DMS153 treated with DMSO at 0.1 percent for 48 hours (cell line): ENCODE results near the gene ITPKB.
"Not testable (repeated sequence)": the region's sequence is repeated elsewhere in the genome, so short reads cannot be mapped to it uniquely, and the experiment has no call there.

Experiments used
- DNase-seq: peaks from one replicate; lab custom pipeline; 2025; ENCODE audit not compliant: unreplicated experiment; lab: John Stamatoyannopoulos, UW

The ITPKB gene

DNA sequence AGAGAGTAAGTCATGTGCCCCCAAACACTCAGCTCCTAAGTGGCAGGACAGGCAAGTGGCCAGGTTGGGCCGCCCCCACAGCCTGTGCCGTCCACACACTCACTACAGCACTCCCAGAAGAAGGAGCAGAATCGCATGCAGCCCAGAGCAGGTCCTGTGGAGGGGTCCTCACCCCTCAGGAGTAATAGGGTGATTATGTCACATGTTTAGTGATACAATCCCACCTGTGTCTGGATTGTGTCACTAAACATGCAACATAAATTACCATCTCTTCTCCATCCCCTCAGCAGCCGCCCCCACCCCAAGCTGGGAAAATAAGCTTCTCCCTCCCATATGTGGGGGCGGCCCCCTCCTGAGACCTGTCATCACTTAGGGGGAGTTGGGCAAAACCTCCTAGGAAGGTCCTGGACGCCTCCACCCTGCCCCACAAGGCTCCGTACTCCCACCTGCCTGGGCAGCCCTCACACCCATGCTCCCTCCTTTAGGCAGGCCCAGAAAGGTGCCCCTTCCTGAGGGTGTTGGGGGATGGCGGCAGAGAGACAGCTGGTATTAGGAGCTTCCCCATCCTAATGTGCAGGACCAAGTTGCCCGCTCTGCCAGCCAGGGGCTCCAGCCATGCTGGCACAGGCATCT is 133.6 kb downstream of the ITPKB start:
- DNase-seq: no peak

DNA sequence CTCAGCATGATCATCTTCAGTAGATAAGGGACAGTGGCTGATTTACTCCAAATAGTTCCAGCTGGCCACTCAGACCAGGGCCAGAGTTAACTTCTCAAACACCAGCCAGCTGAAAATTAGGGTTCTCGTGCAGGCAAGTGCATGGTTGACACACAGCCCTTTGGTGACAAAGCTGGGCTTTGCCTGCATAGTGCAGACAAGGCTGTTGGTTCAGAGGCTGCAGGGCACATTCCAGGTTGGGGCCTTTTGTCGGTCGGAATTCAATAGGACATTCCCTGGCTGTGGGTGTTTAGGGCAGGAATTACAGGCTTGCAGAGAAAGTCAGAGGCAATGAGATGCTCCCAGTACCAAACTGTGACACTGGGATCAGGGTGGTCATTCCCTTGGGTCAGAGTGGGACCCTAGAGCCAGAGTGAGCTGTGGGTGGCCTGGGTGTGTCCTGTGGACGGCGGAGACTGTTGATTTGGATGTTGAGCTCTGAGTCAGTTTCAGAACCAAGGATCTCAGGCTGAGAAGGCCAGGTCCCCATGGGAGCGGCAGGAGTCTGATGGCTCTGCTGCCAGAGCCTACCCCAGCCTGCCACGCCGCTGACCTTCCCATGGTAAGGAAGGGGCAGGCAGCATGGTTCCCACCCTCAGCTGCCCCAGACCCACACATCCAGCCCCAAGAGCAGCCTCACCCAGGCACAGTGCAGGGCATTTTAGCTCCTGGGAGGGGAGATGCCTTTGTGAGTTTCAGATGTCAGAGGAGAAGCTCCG is 134.3 kb downstream of the ITPKB start:
- DNase-seq: no peak

DNA sequence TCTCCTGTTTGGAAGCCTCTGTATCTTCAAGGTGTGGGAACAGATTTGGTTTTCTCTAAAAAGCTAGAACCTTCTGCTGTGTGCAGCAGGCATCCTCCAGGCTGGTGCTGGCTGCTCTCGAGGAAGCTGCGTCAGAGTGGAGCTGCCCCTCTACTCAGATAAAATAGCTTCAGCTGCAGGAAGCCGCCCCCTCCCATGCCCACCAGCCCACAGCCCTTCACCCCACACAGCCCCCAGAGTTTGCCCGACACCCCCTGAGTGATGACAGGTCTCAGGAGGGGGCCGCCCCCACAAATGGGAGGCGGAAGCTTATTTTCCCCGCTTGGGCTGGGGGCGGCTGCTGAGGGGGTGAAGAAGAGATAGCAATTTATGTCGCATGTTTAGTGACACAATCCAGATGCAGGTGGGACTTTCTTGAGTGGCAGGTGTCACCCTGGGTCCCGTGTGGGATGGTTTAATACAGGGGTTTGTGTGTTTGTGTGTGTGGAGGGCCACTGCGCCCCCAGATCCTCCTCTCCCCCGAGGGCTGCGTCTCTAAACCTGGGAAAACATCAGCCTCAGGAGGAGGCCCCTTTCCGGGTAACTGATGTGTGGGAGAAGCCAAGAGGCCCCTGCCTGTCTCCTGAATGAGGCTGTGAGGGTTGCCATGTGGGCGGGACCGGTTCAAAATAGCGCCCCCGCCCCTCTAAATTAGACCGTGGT is 135.1 kb downstream of the ITPKB start:
- no peak for DNase-seq

DNA sequence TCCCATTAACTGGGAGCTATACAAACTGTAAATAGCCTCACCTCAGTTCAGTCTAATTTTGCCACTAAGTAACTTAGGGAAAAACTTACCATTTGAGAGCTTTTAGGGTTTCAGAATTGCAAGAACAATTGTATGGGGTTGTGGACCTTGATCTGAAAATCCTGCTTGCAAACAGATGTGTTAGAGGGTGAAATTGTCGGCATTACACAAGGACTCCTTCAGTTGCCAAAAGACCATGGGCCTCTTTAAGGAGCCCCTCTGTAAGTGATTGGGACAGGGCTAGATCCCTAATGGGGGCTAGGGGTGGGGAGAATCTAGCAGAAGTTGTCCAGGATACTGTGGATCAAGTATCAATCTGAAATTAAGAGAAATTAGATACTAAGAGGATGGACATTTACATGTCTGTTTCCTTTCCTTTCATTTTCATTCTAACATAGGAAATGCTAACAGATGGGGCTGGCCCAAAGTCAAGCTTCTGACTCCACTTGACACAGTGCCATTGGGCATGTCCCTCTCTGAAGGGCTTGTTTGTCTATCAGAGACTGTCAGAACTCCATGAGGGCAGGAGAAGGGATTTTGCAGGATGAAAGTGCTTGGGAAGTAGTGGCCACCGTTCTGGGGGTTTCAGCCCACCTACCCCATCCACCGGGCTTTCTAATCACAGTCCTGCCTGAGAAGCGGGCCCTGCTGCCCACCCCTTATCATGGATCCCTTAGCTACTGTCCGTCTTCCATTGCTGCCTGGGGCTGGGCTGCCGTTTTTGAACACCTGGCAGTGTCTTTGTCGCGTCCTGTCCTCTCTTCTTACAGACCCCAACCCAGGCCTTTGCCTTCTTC is 135.8 kb downstream of the ITPKB start:
- peak; percentile 42 for DNase-seq

DNA sequence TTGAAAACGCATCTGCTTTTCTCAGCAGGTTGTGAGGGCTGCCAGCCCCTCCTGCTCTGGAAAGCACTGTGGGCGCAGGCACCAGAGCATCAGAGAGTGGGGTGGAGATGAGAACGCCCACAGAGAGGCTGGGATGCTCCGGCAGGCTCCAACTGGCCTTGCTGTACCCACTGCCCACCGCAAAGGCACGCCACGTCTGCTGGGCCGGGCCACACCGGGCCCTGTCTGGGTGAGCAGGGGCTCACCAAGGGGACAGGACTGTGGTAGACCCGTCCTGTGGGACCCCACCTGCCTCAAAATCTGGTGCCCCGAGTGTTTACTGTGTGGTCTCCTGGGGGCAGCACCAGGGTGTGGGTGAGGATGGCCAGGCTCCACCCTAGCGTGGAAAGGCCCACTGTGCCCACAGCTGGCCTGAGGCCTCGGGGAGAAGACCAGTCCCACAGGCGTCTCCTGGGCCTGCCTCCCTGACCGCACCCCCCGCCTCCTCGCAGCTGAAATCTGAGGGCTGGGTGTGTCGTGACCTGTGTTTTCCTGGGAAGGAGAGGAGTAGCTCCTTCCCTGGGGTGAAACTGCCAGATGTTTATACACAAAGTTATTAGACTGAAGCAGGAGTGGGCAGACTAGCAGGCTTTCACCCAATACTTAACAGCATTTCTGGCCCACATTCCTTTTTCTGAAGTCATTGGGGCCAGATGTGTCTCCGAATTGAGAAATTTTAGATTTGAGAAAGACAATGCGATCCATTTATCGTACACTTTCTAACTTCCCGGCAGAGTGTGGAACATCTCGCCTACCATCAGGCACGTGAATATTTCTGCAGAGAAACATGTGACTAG is 136.7 kb downstream of the ITPKB start:
- DNase-seq: no peak

DNA sequence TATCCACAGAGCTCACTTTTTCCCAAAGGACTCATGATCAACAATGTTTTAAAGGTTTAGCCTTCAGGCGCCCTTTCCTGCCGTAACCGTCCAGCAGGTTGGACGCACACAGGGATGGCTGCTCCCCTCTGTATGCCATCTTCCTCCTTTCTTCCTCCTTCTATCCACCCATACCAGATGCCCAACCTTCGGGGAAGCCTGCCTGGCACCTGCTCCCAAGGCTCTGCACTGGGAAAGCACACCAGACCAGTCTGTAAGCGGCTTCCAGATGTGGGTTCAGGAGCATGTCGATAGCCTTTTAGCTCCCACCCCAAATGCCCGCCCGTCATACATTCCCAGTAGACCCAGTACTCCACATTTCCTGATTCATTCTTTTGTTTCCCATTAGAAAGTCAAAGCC is 137.6 kb downstream of the ITPKB start:
- no peak for DNase-seq

DNA sequence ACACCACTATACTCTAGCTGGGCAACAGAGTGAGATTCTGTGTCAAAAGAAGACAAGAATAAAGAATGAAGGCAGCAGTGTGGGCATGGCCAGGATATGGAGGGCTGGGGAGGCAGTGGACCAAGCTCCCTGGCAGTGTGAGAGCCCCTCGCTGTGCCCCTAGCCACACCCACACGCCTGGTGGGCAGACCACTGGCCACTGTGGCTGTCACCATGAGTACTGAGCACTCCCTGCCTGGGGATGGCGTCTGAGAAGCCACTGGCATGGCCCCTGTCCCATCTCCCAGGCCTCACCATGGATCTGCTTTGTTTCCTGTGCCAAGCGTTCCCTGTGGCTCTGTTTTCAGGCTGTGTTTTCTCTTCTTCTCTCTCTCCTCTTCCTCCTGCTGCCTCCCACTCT is 138.8 kb downstream of the ITPKB start:
- no peak for DNase-seq

DNA sequence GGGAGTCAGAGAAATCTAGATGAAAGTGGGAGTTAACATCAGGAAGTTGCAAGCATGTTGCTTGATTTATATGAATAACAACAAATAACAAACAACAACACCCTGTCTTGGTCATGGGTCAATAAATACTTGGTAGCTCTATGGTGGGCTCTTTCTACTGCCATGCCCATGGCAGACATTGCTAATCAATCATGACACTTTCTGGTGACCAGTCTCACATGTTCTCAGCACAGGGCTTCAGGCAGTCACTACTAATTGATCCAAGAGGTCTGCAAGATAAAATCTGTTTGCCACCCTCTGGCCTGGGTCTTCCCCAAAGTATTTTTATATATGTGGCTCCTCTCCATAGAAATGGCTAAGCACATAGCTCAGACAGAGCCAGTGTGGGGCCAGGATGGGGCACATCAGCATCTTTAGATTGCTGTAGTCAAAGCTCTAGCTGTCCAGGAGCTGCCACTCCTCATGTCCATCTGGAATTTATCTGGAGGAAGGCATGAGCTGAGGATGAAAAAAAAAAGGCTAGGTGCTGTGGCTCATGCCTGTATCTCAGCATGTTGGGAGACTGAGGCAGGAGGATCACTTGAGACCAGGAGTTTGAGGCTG is 139.3 kb downstream of the ITPKB start:
- no peak for DNase-seq

DNA sequence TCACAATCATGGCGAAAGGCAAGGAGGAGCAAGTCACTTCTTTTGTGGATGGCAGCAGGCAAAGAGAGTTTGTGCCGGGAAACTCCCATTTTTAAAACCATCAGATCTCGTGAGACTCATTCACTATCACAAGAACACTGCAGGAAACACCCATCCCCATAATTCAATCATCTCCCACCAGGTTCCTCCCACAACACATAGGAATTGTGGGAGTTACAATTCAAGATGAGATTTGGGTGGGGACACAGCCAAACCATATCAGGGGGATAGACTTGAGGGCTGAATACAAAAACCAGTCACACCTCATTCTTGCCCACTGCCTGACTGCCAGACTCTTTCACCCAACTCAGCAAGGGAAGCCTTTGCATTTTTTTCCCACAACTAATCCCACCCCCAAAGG is 140.1 kb downstream of the ITPKB start:
- DNase-seq: not testable (repeated sequence)

DNA sequence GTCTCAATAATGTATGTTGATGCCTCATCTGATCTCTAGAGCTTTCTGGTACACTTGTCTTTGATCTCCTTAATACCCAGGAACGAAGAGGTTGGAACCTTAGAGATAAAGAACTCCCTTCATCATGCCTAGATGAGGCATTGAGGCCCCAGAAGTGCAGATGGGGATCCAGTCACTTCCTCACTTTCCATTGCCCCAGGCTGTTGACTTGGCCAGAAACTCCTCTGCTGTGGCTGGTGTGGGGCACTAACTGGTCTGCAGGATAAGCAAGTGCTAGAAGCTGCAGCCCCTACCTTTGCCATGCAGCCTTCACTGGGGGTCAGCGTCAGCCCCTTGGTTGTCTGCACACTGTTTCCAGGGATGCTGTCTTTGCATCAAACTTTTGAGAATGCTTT is 140.6 kb downstream of the ITPKB start:
- DNase-seq: no peak

DNA sequence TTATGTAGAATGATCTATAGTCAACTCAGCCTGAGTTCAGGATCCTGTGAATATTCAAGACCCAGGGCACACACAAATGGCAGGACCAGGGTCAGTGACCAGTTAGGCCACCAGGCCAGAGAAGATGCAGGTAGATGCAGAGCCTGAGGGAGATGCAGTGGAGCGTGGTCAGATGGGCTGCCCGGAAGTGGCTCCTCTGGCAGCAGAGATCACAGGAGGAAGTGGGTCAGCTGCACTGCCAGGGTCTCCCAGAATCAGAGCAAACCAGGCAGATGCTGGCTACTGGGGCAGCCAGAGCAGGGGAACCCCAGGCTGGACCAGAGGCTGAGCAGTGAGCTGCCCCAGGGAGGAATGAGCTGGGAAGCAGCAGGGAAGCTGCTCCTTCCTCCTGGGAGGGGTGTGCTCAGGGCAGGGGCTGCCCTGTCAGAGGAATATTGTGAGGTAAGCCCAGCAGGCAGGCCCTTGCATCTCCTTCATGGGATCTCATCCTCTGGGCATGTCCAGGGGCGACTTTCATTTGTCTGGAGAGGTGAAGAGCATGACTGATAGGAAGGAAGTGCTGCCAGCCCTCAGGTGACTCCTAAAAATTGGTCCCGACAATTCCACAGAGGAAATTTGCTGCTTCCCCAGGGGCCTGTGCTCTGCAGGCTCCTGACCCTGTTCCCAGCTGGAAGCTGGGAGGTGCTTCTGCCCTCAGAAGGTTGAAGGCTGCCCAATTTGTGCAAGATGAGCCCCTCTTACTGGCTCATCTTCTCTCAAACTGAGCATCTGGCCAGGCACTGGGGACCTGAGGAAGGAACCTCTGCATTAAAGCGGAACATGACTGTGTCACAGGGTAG is 141.2 kb downstream of the ITPKB start:
- DNase-seq: no peak

DNA sequence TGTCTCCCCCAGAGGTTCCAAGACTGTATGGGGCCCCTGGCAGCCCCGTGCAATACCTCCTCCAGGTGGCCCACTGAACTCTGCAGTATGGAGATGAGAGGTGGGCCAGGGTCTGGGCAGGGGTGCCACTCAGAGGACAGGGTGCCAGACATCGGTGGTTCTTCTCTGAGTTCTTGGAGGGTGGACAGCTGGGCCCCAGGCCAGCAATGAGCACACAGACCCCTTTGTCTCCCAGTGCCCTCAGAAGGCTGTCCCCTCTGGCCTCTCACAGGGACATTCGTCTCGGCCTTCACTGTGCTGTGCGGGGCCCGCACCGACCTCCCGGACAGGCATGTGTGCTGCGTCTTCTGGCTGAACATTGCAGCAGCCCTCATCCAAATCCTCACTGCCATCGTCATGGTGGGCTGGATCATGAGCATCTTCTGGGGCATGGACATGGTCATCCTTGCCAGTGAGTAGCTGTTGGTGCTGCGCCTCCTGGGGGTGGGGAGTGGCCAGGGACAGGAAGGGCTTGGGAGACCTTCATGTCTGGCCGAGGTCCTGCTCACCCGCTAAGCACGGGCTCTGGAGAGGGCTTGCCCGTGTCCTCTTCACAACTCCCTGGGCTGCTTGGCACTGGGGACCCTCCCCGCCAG is 142.4 kb downstream of the ITPKB start:
- DNase-seq: no peak

DNA sequence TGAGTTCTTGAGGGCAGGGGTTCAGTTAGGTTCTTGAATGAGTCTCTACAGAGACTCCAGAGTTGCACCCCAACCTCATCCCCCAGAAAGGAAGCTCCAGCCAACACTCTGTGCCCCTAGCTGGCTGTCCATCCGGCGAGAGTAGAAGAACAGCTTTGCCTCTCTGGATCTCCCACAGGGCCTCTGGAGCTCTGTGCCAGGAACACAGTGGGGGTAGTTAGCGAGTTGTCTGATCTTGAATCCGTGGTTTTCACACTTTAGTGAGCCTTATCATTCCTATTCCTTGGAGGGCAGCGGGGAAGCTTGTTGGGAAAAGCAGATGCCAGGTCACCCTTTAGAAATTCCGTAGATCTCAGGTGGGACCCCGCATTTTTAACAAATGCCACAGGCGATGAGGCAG is 145.5 kb downstream of the ITPKB start:
- DNase-seq: no peak

DNA sequence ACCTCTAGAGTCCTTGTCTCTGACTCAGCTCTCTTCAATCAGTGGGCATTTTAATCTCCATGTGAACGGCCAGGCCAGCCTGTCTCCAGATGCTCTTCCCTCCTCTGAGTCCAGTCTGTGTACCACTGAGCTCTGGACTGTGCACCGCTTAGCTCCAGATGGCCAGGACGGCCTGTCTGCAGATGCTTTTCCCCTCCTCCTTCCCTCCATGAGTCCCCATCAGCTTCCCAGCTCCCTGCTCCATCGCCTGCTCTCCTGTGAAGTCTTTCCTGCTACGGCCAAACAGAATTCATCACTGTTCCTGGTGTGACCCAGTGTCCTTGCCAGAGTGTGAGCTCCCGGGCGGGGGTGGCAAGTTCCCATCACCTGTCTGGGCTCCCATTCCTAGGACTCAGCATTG is 148.5 kb downstream of the ITPKB start:
- DNase-seq: no peak

DNA sequence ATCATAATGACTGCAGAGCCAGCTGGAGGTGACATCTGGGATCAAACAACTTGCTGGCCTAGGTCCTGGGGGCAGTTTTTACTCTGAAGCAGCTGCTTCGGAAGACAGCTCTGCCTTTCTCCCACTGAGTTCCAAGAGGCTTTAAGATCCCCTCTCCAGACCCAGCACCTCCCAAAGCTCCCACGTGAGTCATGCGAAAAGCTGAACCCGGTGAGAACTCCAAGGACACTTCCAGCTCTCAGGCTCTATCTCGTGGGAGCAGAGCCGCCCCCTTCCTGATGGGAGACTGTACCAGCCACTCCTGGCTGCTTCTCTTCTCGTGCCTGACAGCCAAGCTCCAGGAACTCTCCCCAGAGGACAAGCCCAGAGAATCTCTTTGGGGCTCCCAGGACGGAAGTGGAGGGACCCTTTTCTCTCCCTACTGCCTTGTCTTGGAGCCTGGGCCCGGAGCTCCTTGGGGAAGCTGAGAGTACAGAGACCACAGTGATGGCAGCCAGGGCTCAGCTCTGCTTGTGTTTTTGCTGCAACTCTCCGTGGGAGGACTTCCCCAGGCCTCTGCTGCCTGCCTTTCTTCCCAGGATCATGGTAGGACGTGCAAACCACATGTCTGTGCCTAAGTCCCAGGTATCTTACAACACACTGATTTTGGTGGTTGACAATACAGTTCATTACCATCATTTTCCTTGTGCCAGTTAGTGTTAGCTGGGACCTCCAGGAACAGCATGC is 149.9 kb downstream of the ITPKB start:
- DNase-seq: no peak

DNA sequence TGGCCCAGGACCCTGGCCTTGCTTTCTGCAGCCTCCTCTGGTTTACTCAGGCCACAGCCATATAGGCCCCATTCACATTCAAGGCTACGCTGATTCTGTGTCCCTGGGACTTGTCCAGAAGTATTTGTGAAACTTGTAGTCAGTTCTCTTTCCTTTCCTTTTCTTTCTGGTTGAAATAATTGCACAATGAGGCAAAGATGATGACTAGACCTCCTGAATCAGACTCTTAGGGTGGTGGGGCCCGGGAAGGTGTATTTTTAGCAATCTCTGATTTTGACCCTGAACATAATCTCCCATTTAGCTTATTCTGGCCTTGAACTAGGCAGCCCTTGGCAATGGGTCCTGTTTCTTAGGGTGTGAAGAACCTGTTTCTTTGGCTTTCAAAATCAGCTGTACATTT is 150.6 kb downstream of the ITPKB start:
- DNase-seq: no peak

DNA sequence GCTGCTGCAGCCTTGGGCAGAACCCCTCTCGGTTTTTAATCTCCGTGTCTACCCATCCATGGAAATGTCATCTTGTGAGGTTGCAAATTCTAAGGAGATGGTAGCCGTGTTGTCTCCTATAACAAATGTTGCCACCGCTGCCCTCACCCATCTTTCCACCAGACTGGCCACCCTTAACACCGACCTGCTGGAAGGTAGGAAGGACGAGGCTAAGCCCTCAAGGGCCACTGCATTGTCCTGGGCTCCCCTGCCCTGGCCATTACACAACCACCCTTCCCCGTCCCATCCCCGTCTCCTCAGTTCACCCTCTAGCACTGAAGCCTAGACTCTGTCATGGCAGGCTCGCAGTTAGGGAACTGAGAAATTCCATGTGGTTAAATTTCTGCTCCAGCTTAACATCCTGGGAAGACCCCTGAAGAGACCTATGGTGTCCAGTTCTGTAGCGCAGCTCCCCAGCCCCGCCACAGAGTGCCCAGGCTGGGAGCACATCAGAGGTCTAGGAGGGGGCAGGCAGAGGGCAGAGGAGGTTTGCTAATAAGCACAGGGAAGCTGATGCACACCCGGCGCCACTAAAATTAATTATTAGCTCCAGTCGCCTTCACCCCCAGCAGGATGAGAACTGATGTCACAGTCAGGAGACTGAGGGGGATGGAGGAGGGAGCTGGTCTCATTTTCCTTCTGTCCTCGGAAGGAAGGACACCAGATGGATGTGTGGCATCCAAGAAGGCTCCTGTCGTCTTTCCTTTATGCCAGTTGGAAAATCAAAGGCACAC is 152.2 kb downstream of the ITPKB start:
- DNase-seq: no peak
